DND-41 (cell line): Measurements from ENCODE around the gene STAT5B.

Source experiments
- ATAC-seq: fragments of 200-7000 bp; cut with Tn5 transposase; 3 replicates; pipeline ENCODE4 v1.9.1; 2021; ENCODE audit warnings: low read depth; ENCODE audit not compliant: insufficient read depth
- DNase-seq: peaks from one replicate; pipeline ENCODE4 v3.0.0-alpha.2; 2020
- H2AFZ ChIP-seq: 2 replicates; pipeline ENCODE4 v1.6.0; 2012; ENCODE audit warnings: low read depth, low read length
- H3K27ac ChIP-seq: 2 replicates; pipeline ENCODE4 v1.5.1; 2012; ENCODE audit warnings: low read length, inconsistent platforms
- H3K27me3 ChIP-seq: fragments of 200-600 bp; sonication (generic); 2 replicates; pipeline ENCODE4 v1.6.0; 2012; ENCODE audit warnings: low read length, mild to moderate bottlenecking, inconsistent platforms; ENCODE audit not compliant: insufficient read depth, poor library complexity
- H3K36me3 ChIP-seq: 2 replicates; pipeline ENCODE4 v1.5.1; 2012; ENCODE audit warnings: low read length, inconsistent platforms; ENCODE audit not compliant: insufficient read depth
- H3K4me1 ChIP-seq: 2 replicates; pipeline ENCODE4 v1.5.1; 2012; ENCODE audit warnings: mild to moderate bottlenecking, low read length; ENCODE audit not compliant: insufficient read depth
- H3K4me2 ChIP-seq: 2 replicates; pipeline ENCODE4 v1.6.0; 2012; ENCODE audit warnings: mild to moderate bottlenecking, moderate library complexity, low read length, inconsistent platforms; ENCODE audit not compliant: insufficient read depth
- H3K4me3 ChIP-seq, 2 experiments: fragments of 200-600 bp in 1 of 2; shearing (Covaris generic) in 1 of 2; 2 replicates each; pipeline ENCODE4 v1.5.1; 2012 to 2016; ENCODE audit warnings: inconsistent platforms in 2 of 2, low read length in 2 of 2, mild to moderate bottlenecking in 2 of 2, low read depth in 1 of 2, moderate library complexity in 1 of 2
- H3K79me2 ChIP-seq: 2 replicates; pipeline ENCODE4 v1.6.0; 2012; ENCODE audit warnings: low read length, inconsistent platforms; ENCODE audit not compliant: insufficient read depth
- H3K9ac ChIP-seq: 2 replicates; pipeline ENCODE4 v1.6.0; 2012; ENCODE audit warnings: low read depth, mild to moderate bottlenecking, inconsistent platforms, low read length, moderate library complexity
- H3K9me3 ChIP-seq: 2 replicates; pipeline ENCODE4 v1.5.1; 2012; ENCODE audit warnings: low read length, moderate library complexity, mild to moderate bottlenecking, inconsistent platforms; ENCODE audit not compliant: insufficient read depth, severe bottlenecking
- H4K20me1 ChIP-seq: 2 replicates; pipeline ENCODE4 v1.6.0; 2012; ENCODE audit warnings: low read length; ENCODE audit not compliant: insufficient read depth
- EZH2 ChIP-seq: IDR thresholded peaks from 3 replicates; pipeline ENCODE4 v1.6.1; 2012; ENCODE audit warnings: borderline replicate concordance, low read depth, mild to moderate bottlenecking, moderate library complexity, low read length, inconsistent platforms; ENCODE audit not compliant: severe bottlenecking
- TF ChIP-seq, protein P1 (sequence below): IDR thresholded peaks from 2 replicates; pipeline ENCODE4 v1.5.1; 2012; ENCODE audit warnings: borderline replicate concordance, low read length, moderate library complexity, mild to moderate bottlenecking; ENCODE audit not compliant: poor library complexity, severe bottlenecking; ENCODE audit errors: extremely low read depth

STAT5B gene

DNA sequence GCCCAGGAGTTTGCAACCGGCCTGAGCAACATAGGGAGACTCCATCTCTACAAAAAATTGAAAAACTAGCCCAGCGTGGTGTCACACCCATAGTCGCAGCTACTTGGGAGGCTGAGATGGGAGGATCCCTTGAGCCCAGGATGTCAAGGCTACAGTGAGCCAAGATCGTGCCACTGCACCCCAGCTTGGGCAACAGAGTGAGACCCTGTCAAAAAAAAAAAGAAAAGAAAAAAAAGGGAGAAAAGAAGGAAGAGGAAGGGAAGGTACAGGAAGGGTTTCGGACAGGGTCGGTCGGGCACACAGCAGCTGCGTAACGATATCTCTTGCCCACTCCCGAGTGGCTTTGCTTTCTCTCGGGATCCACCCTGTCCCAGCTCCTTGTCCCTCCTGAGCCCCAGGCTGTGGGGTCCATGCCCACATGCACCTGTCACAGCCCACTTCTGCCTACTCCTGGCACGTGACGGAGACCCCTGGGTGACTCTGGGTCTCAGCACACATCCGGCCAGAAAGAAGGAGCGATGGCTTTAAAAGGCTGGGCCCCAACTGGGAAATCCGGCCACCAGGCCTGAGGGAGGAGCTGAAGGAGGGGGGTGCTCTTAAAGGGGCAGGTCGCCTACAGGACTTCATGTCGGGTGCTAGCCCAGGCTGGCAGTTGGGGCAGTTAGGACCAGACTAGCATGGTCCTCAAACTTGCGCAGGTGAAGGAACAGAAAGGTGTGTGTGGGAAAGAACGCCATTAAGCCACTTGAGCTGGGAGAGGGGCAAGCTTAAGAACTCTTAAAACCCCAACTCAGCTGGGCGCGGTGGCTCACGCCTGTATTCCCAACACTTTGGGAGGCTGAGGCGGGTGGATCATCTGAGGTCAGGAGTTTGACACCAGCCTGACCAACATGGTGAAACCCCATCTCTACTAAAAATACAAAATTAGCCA lies 82.0 kb downstream of the STAT5B start, which contains the start of gene GHDC:
GHDC (minus strand) TSS at position 526 of the 931 bp plus-strand sequence. CDS start 913 bp downstream, outside the sequence.
- peaks cover 32% of the 10 kb centered on the region for H3K4me1 ChIP-seq
- peak within 1 kb of the TSS; percentile 89 for H3K27ac ChIP-seq
- no peaks in the 10 kb centered on the region for H3K9me3 ChIP-seq
- peak; percentile 98 for ATAC-seq
- peaks cover 7% of the 10 kb centered on the region; the same call in 1 of the 2 replicates for H3K79me2 ChIP-seq
- H4K20me1 ChIP-seq = no peaks in the 10 kb centered on the region
- H3K9ac ChIP-seq = peak within 1 kb of the TSS; percentile 63
- H3K4me2 ChIP-seq = peak within 1 kb of the TSS; percentile 85
- H3K4me3 ChIP-seq = peak within 1 kb of the TSS; percentile 44 to 92; a peak in 3 of 4 replicates
- peak within 1 kb of the TSS; percentile 97 for H2AFZ ChIP-seq
- no peaks in the 10 kb centered on the region for H3K27me3 ChIP-seq
- DNase-seq = peak; percentile 90
- TF ChIP-seq, protein P1, sequence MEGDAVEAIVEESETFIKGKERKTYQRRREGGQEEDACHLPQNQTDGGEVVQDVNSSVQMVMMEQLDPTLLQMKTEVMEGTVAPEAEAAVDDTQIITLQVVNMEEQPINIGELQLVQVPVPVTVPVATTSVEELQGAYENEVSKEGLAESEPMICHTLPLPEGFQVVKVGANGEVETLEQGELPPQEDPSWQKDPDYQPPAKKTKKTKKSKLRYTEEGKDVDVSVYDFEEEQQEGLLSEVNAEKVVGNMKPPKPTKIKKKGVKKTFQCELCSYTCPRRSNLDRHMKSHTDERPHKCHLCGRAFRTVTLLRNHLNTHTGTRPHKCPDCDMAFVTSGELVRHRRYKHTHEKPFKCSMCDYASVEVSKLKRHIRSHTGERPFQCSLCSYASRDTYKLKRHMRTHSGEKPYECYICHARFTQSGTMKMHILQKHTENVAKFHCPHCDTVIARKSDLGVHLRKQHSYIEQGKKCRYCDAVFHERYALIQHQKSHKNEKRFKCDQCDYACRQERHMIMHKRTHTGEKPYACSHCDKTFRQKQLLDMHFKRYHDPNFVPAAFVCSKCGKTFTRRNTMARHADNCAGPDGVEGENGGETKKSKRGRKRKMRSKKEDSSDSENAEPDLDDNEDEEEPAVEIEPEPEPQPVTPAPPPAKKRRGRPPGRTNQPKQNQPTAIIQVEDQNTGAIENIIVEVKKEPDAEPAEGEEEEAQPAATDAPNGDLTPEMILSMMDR = no peak
- no peak for TF ChIP-seq EZH2
- 0 out of 2 replicates have a peak, but pooled peaks cover 4% of the 10 kb centered on the region for H3K36me3 ChIP-seq

DNA sequence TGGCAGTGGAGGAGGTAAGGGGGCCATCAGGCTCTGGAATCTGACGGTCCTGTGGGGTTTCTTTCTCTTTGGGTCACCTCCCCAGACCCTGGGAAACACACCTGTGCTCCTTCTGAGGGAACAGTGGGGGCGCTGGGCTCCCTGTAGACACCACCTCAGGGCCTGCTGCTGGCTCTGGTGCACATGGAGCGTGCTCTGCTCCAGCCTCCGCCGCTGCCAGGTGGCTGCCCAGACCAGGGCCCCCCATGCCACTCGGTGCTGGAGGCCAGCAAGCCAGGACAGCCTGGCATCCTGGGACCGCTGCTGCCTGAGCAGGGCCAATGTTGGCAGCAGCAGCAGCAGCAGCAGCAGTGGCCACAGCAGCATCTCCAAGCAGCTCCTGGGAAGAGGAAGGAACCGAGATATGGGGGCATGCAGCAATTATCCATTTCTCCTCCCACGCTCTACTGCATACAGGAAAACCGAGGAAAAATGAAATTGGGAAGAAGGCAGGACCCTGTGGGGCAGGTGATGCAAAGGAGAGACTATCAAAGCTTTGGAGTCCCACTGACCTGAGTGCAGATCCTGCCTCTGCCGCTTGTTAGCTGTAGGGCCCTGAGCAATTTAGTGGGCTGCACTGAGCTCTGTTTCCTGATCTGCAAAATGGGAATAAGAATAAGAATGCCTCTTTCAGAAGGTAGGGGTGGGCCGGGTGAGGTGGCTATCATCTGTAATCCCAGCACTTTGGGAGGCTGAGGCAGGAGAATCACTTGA lies 82.8 kb downstream of the STAT5B start:
- DNase-seq (no peak), ATAC-seq (no peak)
- no peaks in the 10 kb centered on the region for H3K27me3 ChIP-seq
- peak overlapping the region; percentile 44 to 92; a peak in 3 of 4 replicates for H3K4me3 ChIP-seq
- TF ChIP-seq EZH2 = no peak
- TF ChIP-seq, protein P1 = no peak
- no peaks in the 10 kb centered on the region for H3K9me3 ChIP-seq
- H3K4me2 ChIP-seq = peak overlapping the region; percentile 85
- H4K20me1 ChIP-seq = no peaks in the 10 kb centered on the region
- peak overlapping the region; percentile 89 for H3K27ac ChIP-seq
- peaks cover 7% of the 10 kb centered on the region; the same call in 1 of the 2 replicates for H3K79me2 ChIP-seq
- H3K9ac ChIP-seq = peak overlapping the region; percentile 63
- H3K4me1 ChIP-seq = peaks cover 32% of the 10 kb centered on the region
- peak overlapping the region; percentile 97 for H2AFZ ChIP-seq
- 0 out of 2 replicates have a peak, but pooled peaks cover 4% of the 10 kb centered on the region for H3K36me3 ChIP-seq

DNA sequence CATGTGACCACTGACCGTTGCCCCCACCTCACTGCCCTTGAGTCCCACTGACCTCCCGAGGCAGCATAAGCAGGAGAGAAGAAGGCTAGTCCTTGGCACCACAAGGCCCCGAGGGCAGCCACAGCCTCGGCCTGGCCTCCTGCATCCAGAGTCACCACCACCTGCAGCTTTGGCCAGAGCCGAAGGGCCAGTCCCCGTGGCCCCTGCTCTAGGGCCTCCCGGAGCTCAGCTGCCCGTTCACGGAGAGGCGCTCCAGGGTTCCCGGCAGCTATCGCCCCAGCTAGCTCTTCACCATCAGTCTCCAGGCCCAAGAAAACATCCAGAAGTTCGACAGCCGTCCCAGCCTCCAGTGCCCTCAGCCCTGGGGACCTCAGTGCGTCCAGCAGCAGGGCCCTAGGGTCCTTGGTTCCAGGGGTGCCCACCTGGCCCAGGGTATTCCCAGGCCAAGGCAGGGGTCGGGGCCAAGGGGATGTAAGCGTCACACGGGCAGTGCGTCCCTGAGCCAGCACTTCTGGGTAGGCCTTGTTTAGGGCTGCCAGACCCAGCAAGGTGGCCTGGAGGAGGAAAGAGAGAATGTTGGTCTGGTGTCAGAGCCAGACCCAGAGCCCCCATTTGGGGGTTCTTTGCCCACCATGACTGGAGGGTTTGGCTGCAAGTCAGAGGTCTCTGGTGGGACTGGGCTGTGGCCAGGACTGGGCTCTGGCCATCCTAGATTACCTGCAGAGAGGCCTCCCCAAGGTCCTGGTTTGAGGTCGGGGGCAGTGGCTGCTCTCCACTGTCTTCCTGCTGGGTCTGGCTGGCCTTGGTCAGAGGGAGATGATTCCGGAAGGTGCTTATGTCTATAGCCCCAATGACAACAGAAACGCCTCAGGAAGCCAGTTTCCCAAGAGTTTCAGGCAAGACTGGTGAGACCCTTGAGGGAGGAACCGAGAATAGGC lies 83.7 kb downstream of the STAT5B start:
- Histone ChIP-seq H3K27me3 (no peaks in the 10 kb centered on the region), H3K9me3 (no peaks in the 10 kb centered on the region), H3K9ac (peak overlapping the region; percentile 63), H3K36me3 (0 out of 2 replicates have a peak, but pooled peaks cover 4% of the 10 kb centered on the region), H4K20me1 (no peaks in the 10 kb centered on the region), H3K4me2 (peak overlapping the region; percentile 85), H2AFZ (no peak overlapping the region), H3K4me1 (peaks cover 32% of the 10 kb centered on the region), H3K4me3 (peak overlapping the region in 1 of 2 experiments; percentile 92; a peak in 2 of 4 replicates), H3K27ac (no peak overlapping the region; the same call in 1 of the 2 replicates), H3K79me2 (peaks cover 7% of the 10 kb centered on the region; the same call in 1 of the 2 replicates)
- ATAC-seq (no peak), DNase-seq (no peak)
- TF ChIP-seq, protein P1 = no peak
- no peak for TF ChIP-seq EZH2
